ENCODE results near the gene PACC1.

Gene PACC1

GRCh38 chr1:212438831-212439237 is 24.1 kb upstream of the PACC1 start:
- FAIRE-seq (no peak), DNase-seq (ENCODE audit: low spot score) (no peak)

GRCh38 chr1:212437179-212437798 is 22.6 kb upstream of the PACC1 start:
- no peak for DNase-seq (ENCODE audit: low spot score)
- FAIRE-seq: no peak

- no peak for DNase-seq (ENCODE audit: low spot score)
- no peak for FAIRE-seq
Observed at GRCh38 chr1:212434992-212435391, 20.3 kb upstream of the PACC1 start.

- no peak for DNase-seq (ENCODE audit: low spot score)
- no peak for FAIRE-seq
Observed at GRCh38 chr1:212433577-212434462, 19.1 kb upstream of the PACC1 start.

GRCh38 chr1:212432661-212433576 is 18.2 kb upstream of the PACC1 start, which contains the start of gene NENF:
Gene NENF (plus strand): TSS chr1:212432920. CDS start chr1:212432944, 24 bp downstream.
- FAIRE-seq (no peak), DNase-seq (ENCODE audit: low spot score) (peak; percentile 61)

- no peak for FAIRE-seq
Observed at GRCh38 chr1:212432272-212432660, 17.6 kb upstream of the PACC1 start.

GRCh38 chr1:212431644-212432043 is 17.0 kb upstream of the PACC1 start:
- DNase-seq (ENCODE audit: low spot score): no peak
- no peak for FAIRE-seq

More at GRCh38 chr1:212432272-212432660, 17.6 kb upstream of the PACC1 start:
- no peak for DNase-seq (ENCODE audit: low spot score)

- DNase-seq (ENCODE audit: low spot score): no peak
- no peak for FAIRE-seq
Observed at GRCh38 chr1:212430955-212431394, 16.3 kb upstream of the PACC1 start.

GRCh38 chr1:212430416-212430815 is 15.7 kb upstream of the PACC1 start:
- no peak for FAIRE-seq
- DNase-seq (ENCODE audit: low spot score): no peak

GRCh38 chr1:212428496-212428895 is 13.8 kb upstream of the PACC1 start:
- DNase-seq (ENCODE audit: low spot score) (no peak), FAIRE-seq (no peak)

- no peak for FAIRE-seq
- DNase-seq (ENCODE audit: low spot score): no peak
Observed at GRCh38 chr1:212423879-212424278, 9.2 kb upstream of the PACC1 start.

- no peak for FAIRE-seq
- DNase-seq (ENCODE audit: low spot score): no peak
Observed at GRCh38 chr1:212421165-212421564, 6.5 kb upstream of the PACC1 start.

GRCh38 chr1:212415107-212415841 is 588 bp upstream of the PACC1 start:
- DNase-seq (ENCODE audit: low spot score) (no peak), FAIRE-seq (no peak)

- DNase-seq (ENCODE audit: low spot score) (no peak), FAIRE-seq (no peak)
Observed at GRCh38 chr1:212413902-212414327, 771 bp downstream of the PACC1 start.

GRCh38 chr1:212412374-212412773 is 2.3 kb downstream of the PACC1 start:
- DNase-seq (ENCODE audit: low spot score): no peak
- no peak for FAIRE-seq

- FAIRE-seq (no peak), DNase-seq (ENCODE audit: low spot score) (no peak)
Observed at GRCh38 chr1:212410231-212410820, 4.4 kb downstream of the PACC1 start.

GRCh38 chr1:212402666-212403321 is 11.9 kb downstream of the PACC1 start:
- DNase-seq (ENCODE audit: low spot score) (no peak), FAIRE-seq (no peak)

GRCh38 chr1:212401838-212402582 is 12.7 kb downstream of the PACC1 start:
- peak; percentile 11 for DNase-seq (ENCODE audit: low spot score)
- FAIRE-seq: no peak

GRCh38 chr1:212401042-212401441 is 13.6 kb downstream of the PACC1 start:
- FAIRE-seq: no peak

More at GRCh38 chr1:212401042-212401441, 13.6 kb downstream of the PACC1 start:
- DNase-seq (ENCODE audit: low spot score): no peak

Measured in RCC 7860 (cell line).